RPMI7951 (cell line): Measurements from ENCODE around the gene SLC43A1. TPM values are rescaled to one million over a fixed set of nuclear protein-coding genes. Genes with fewer than 3 reads are reported as not detected.

ENCODE experiments used
- DNase-seq: peaks from one replicate; pipeline ENCODE4 v3.0.0-alpha.2; 2012; ENCODE audit warnings: low read depth
- total RNA-seq: library from RNA; depleted of rRNA; stranded (reverse); fragments of >200 nt; shearing (Covaris generic); gene quantifications from 2 replicates; pipeline ENCODE4 v1.2.3, GENCODE V29; 2014

The SLC43A1 gene
- total RNA-seq, 1 experiment from 2014 or later: 7.3 TPM

- DNase-seq: no peak
Observed at GRCh38 chr11:57479021-57479663, 36.4 kb downstream of the SLC43A1 start.

- DNase-seq: no peak
Observed at GRCh38 chr11:57477507-57478189, 37.9 kb downstream of the SLC43A1 start.

GRCh38 chr11:57476757-57477506, 38.6 kb downstream of the SLC43A1 start:
- DNase-seq: peak; percentile 34

GRCh38 chr11:57476047-57476756, 39.3 kb downstream of the SLC43A1 start:
- DNase-seq: no peak

GRCh38 chr11:57475671-57476046, 39.8 kb downstream of the SLC43A1 start:
- DNase-seq: no peak

- no peak for DNase-seq
Observed at GRCh38 chr11:57475191-57475590, 40.3 kb downstream of the SLC43A1 start.

- no peak for DNase-seq
Observed at GRCh38 chr11:57474803-57475115, 40.7 kb downstream of the SLC43A1 start.

GRCh38 chr11:57474017-57474802, 41.3 kb downstream of the SLC43A1 start:
- DNase-seq: no peak

- no peak for DNase-seq
Observed at GRCh38 chr11:57473285-57473841, 42.1 kb downstream of the SLC43A1 start.

- no peak for DNase-seq
Observed at GRCh38 chr11:57471496-57471895, 44.0 kb downstream of the SLC43A1 start.

GRCh38 chr11:57469268-57469667, 46.2 kb downstream of the SLC43A1 start:
- no peak for DNase-seq

- no peak for DNase-seq
Observed at GRCh38 chr11:57468276-57468675, 47.2 kb downstream of the SLC43A1 start.

GRCh38 chr11:57467508-57468157, 47.9 kb downstream of the SLC43A1 start:
- DNase-seq: no peak

GRCh38 chr11:57466680-57467079, 48.8 kb downstream of the SLC43A1 start:
- no peak for DNase-seq

- no peak for DNase-seq
Observed at GRCh38 chr11:57464539-57465181, 50.8 kb downstream of the SLC43A1 start.

- DNase-seq: no peak
Observed at GRCh38 chr11:57463671-57464538, 51.6 kb downstream of the SLC43A1 start.

- no peak for DNase-seq
Observed at GRCh38 chr11:57462597-57462996, 52.9 kb downstream of the SLC43A1 start.

- no peak for DNase-seq
Observed at GRCh38 chr11:57461841-57462489, 53.5 kb downstream of the SLC43A1 start.
